ENCODE data around the gene PTPN14. TPM values are rescaled to one million over a fixed set of nuclear protein-coding genes. Genes with fewer than 3 reads are reported as not detected.

The PTPN14 gene
- total RNA-seq, 6 experiments from 2014 or later = 1.6 to 4.6 (median 2.1) TPM

DNA sequence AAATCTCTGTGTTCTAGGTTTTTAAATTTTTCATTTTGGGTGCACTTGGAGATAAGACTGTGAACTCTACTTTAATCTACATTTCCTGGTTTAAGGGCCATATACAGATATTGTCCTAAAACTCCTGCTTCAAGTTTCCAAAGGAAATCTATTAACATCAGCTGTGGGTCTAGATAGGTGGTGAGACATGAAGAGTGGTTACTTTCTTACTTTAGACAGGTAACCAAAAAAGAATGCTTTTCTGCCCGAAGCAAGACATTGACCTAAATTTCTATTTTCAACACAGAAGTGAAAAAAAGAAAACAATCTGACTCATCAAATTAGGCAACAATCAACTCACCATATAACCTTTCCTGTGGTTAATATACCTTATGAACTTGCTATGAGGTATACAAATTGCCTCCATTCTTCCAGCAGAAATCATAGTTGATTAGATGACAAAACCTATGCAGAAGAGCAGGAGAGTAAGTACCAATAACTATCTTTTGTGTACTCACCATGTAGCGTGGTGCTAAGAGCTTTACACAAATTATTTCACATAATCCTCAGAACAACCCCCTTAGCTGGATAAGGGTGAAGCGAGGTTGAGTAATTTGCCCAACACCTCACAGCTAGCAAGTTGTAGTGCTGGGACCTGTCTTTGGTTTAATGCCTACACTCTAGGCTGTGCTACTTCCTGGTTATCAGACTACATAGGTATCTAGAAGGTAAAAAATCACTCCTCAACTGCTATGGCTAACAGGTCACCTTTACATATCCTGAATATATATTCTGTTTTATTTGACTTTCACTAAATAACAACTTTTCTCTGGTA lies 23.4 kb upstream of the PTPN14 start:
- ATAC-seq (no peak), DNase-seq (no peak)
- Histone ChIP-seq H3K27me3 (no peaks in the 10 kb centered on the region), H3K36me3 (no peaks in the 10 kb centered on the region), H3K4me3 (no peak overlapping the region), H3K4me1 (no peaks in the 10 kb centered on the region), H3K27ac (no peak overlapping the region), H3K9me3 (no peaks in the 10 kb centered on the region)
- intact Hi-C loops (cut with DNase I) = no loop called here
- TF ChIP-seq, protein P1, sequence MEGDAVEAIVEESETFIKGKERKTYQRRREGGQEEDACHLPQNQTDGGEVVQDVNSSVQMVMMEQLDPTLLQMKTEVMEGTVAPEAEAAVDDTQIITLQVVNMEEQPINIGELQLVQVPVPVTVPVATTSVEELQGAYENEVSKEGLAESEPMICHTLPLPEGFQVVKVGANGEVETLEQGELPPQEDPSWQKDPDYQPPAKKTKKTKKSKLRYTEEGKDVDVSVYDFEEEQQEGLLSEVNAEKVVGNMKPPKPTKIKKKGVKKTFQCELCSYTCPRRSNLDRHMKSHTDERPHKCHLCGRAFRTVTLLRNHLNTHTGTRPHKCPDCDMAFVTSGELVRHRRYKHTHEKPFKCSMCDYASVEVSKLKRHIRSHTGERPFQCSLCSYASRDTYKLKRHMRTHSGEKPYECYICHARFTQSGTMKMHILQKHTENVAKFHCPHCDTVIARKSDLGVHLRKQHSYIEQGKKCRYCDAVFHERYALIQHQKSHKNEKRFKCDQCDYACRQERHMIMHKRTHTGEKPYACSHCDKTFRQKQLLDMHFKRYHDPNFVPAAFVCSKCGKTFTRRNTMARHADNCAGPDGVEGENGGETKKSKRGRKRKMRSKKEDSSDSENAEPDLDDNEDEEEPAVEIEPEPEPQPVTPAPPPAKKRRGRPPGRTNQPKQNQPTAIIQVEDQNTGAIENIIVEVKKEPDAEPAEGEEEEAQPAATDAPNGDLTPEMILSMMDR (IDR thresholded peaks at IDR 0.05) = no peak
- TF ChIP-seq POLR2A (IDR thresholded peaks at IDR 0.05) = no peak
- 71% methylated on average over 3 of the region's 3 CpGs for WGBS (ENCODE audit: insufficient coverage, low coverage, low lambda C conversion rate, missing lambda C conversion rate)

DNA sequence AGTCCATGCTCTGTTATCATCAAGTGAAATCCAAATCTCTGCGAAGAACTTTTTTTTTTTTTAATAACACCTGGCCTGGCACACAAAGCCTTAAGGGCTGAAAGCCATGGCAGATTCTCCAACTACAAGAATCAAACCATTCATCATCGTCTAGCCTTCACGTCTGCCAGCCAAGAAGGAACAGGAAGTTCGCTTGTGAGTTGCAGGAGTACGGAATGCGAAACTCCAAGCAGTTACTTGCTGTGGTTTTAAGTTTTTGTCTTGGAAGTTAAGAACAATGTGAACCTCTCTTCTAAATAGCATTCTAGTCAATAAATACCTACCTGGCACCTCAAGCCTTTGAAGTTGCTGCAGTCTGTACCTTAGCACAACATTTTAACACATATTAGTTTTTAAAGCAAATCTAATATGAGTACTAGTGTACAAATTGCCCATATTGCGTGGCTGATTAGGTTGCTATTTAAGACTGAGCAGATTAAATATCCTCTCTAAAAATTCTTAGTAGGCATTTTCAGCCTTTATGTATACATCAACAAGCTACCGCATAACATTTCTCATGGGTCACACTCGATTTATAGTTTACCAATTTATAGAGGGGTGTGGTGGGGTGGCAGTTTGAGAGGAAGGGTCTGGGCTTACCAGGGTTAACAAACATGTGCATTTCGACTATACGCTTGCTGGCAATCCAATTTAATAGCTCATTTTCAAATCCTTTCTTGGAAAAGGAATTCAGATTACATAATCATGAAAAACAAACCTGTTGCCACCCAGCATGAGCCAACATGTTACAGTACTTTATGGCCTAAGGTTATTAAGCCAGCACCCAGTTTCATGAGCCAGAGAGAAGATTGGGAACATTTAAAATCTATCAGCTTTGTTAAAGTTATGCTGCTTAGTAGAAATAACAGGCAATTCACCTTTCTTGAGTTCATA lies 22.2 kb upstream of the PTPN14 start:
- ATAC-seq (no peak), DNase-seq (no peak)
- Histone ChIP-seq H3K9me3 (no peaks in the 10 kb centered on the region), H3K27me3 (no peaks in the 10 kb centered on the region), H3K4me1 (no peaks in the 10 kb centered on the region), H3K36me3 (no peaks in the 10 kb centered on the region), H3K4me3 (no peak overlapping the region), H3K27ac (no peak overlapping the region)
- intact Hi-C loops (cut with DNase I) = no loop called here
- TF ChIP-seq, protein P1 (IDR thresholded peaks at IDR 0.05) = no peak
- no peak for TF ChIP-seq POLR2A (IDR thresholded peaks at IDR 0.05)
- 66% methylated on average over 11 of the region's 11 CpGs for WGBS (ENCODE audit: insufficient coverage, low coverage, low lambda C conversion rate, missing lambda C conversion rate)

DNA sequence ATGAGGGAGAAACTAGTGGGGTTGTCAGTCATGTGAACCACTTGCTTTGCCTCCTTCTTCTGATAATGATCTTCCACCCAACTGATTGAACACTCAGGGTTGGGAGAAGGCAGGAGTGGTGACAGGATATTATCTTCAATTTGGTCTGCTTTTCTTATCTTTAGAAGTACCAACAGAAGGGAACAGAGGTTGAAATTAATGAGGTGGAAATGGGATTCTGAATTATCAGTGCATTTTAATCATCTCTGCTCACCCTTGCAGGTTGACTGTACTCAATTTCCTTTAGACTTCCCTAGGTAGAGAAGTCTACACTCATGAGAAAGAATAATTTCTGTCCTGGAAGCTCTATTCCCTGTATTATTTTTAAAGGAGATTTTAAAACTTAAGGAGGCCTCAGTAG lies 19.9 kb upstream of the PTPN14 start:
- H3K4me1 ChIP-seq = no peaks in the 10 kb centered on the region
- TF ChIP-seq POLR2A (IDR thresholded peaks at IDR 0.05) = no peak
- TF ChIP-seq, protein P1 (IDR thresholded peaks at IDR 0.05) = no peak

DNA sequence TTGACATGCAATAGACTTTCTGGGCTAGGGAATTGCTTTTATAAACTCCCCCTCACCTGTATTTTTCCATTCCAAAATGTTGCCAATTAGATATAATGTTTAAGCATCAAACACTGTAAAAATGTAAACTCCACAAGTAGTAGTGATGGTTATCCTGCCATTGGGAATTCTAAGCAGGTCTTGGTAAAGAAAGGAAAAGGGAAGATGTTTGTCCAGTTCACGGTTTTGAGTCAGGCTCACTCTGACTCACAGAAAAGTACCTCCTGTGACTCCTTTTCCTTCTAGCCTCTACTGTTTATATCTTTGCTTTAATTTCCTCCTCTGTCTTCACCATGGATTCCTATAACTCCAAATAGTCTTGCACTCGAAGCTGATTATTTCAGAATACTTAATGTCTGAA lies 19.0 kb upstream of the PTPN14 start:
- no peak overlapping the region for H3K27ac ChIP-seq
- intact Hi-C loops (cut with DNase I) = no loop called here
- H3K4me1 ChIP-seq = no peaks in the 10 kb centered on the region
- no peak for DNase-seq
- H3K36me3 ChIP-seq = no peaks in the 10 kb centered on the region
- no peak overlapping the region for H3K4me3 ChIP-seq
- no peaks in the 10 kb centered on the region for H3K27me3 ChIP-seq
- no peak for TF ChIP-seq POLR2A (IDR thresholded peaks at IDR 0.05)
- TF ChIP-seq, protein P1 (IDR thresholded peaks at IDR 0.05) = no peak
- ATAC-seq = no peak
- no peaks in the 10 kb centered on the region for H3K9me3 ChIP-seq
- 35% methylated on average over 2 of the region's 2 CpGs for WGBS (ENCODE audit: insufficient coverage, low coverage, low lambda C conversion rate, missing lambda C conversion rate)

More for the DNA sequence above, 19.9 kb upstream of the PTPN14 start:
- intact Hi-C loops (cut with DNase I) = no loop called here
- H3K9me3 ChIP-seq = no peaks in the 10 kb centered on the region
- DNase-seq (no peak), ATAC-seq (no peak)
- H3K27me3 ChIP-seq = no peaks in the 10 kb centered on the region
- H3K27ac ChIP-seq = no peak overlapping the region
- no peaks in the 10 kb centered on the region for H3K36me3 ChIP-seq
- no peak overlapping the region for H3K4me3 ChIP-seq
